H9 (cell line): ENCODE data around the gene ZKSCAN2. TPM values are rescaled to one million over a fixed set of nuclear protein-coding genes. Genes with fewer than 3 reads are reported as not detected.

ENCODE experiments used
- DNase-seq: peaks from one replicate; pipeline ENCODE4 v3.0.0-alpha.2; 2017
- H2AFZ ChIP-seq: one replicate; pipeline ENCODE4 v1.6.1; 2013; ENCODE audit warnings: mild to moderate bottlenecking, low read length, control low read depth, moderate library complexity
- H2AK5ac ChIP-seq: 2 replicates; pipeline ENCODE4 v1.6.1; 2013; ENCODE audit warnings: low read length, control low read depth, mixed read lengths; ENCODE audit not compliant: insufficient read length
- H2BK120ac ChIP-seq: one replicate; pipeline ENCODE4 v1.6.1; 2013; ENCODE audit warnings: low read depth, mild to moderate bottlenecking, low read length, control low read depth, inconsistent platforms; ENCODE audit not compliant: poor library complexity, severe bottlenecking
- H2BK12ac ChIP-seq: 2 replicates; pipeline ENCODE4 v1.6.1; 2013; ENCODE audit warnings: low read length, control low read depth, mixed read lengths, low read depth; ENCODE audit not compliant: insufficient read length
- H2BK15ac ChIP-seq: 2 replicates; pipeline ENCODE4 v1.6.1; 2013; ENCODE audit warnings: low read depth, low read length, control low read depth
- H2BK20ac ChIP-seq: one replicate; pipeline ENCODE4 v1.6.1; 2013; ENCODE audit warnings: low read depth, mild to moderate bottlenecking, low read length, control low read depth, inconsistent platforms; ENCODE audit not compliant: poor library complexity, severe bottlenecking
- H2BK5ac ChIP-seq: 2 replicates; pipeline ENCODE4 v1.6.1; 2013; ENCODE audit warnings: low read length, control low read depth, mixed read lengths; ENCODE audit not compliant: insufficient read length
- H3K14ac ChIP-seq: 2 replicates; pipeline ENCODE4 v1.6.1; 2013; ENCODE audit warnings: low read length, control low read depth; ENCODE audit not compliant: insufficient read depth
- H3K18ac ChIP-seq: 2 replicates; pipeline ENCODE4 v1.6.1; 2013; ENCODE audit warnings: low read depth, mild to moderate bottlenecking, mixed read lengths, low read length, control low read depth; ENCODE audit not compliant: insufficient read length
- H3K23ac ChIP-seq: 2 replicates; pipeline ENCODE4 v1.6.1; 2013; ENCODE audit warnings: low read length, control low read depth, mixed read lengths, low read depth; ENCODE audit not compliant: insufficient read length
- H3K23me2 ChIP-seq: 2 replicates; pipeline ENCODE4 v1.6.1; 2013; ENCODE audit warnings: low read depth, mild to moderate bottlenecking, mixed read lengths, low read length, control low read depth; ENCODE audit not compliant: insufficient read length, poor library complexity, severe bottlenecking
- H3K27ac ChIP-seq: 2 replicates; pipeline ENCODE4 v1.5.1; 2013; ENCODE audit warnings: low read length, control low read depth, mixed read lengths, low read depth; ENCODE audit not compliant: insufficient read length
- H3K27me3 ChIP-seq: 2 replicates; pipeline ENCODE4 v1.6.1; 2013; ENCODE audit warnings: low read length, control low read depth, inconsistent platforms; ENCODE audit not compliant: insufficient read depth
- H3K4ac ChIP-seq: 2 replicates; pipeline ENCODE4 v1.6.1; 2013; ENCODE audit warnings: low read depth, mild to moderate bottlenecking, control low read depth, inconsistent platforms, low read length, moderate library complexity
- H3K4me1 ChIP-seq: 2 replicates; pipeline ENCODE4 v1.6.1; 2013; ENCODE audit warnings: low read length, control low read depth, inconsistent platforms; ENCODE audit not compliant: insufficient read depth
- H3K4me2 ChIP-seq: 2 replicates; pipeline ENCODE4 v1.6.1; 2013; ENCODE audit warnings: low read length, control low read depth, mixed read lengths; ENCODE audit not compliant: insufficient read length, insufficient read depth
- H3K56ac ChIP-seq: 2 replicates; pipeline ENCODE4 v1.6.1; 2013; ENCODE audit warnings: low read depth, mild to moderate bottlenecking, mixed read lengths, low read length, control low read depth; ENCODE audit not compliant: insufficient read length
- H3K79me1 ChIP-seq: 2 replicates; pipeline ENCODE4 v1.6.1; 2013; ENCODE audit warnings: low read depth, mild to moderate bottlenecking, moderate library complexity, low read length, control low read depth, inconsistent platforms; ENCODE audit not compliant: insufficient read depth, poor library complexity, severe bottlenecking
- H3K79me2 ChIP-seq: 2 replicates; pipeline ENCODE4 v1.6.1; 2013; ENCODE audit warnings: low read length, control low read depth, inconsistent platforms; ENCODE audit not compliant: insufficient read depth
- H3K9ac ChIP-seq: 2 replicates; pipeline ENCODE4 v1.6.1; 2013; ENCODE audit warnings: low read length, control low read depth, mixed read lengths; ENCODE audit not compliant: insufficient read length; ENCODE audit errors: extremely low read depth
- H3K9me3 ChIP-seq: one replicate; pipeline ENCODE4 v1.6.1; 2013; ENCODE audit warnings: low read depth, low read length, inconsistent platforms; ENCODE audit not compliant: control insufficient read depth
- H3T11ph ChIP-seq: one replicate; pipeline ENCODE4 v1.6.1; 2013; ENCODE audit warnings: mild to moderate bottlenecking, low read length, control low read depth, inconsistent platforms
- H4K20me1 ChIP-seq: one replicate; pipeline ENCODE4 v1.6.1; 2013; ENCODE audit not compliant: control insufficient read depth, insufficient read length, insufficient read depth
- H4K5ac ChIP-seq: 2 replicates; pipeline ENCODE4 v1.6.1; 2013; ENCODE audit warnings: low read depth, mild to moderate bottlenecking, mixed read lengths, low read length, control low read depth; ENCODE audit not compliant: insufficient read length
- H4K8ac ChIP-seq: replicated peaks from 2 replicates; pipeline ENCODE4 v1.6.1; 2013; ENCODE audit warnings: low read length, control low read depth, mixed read lengths, low read depth; ENCODE audit not compliant: insufficient read length
- H4K91ac ChIP-seq: 2 replicates; pipeline ENCODE4 v1.6.1; 2013; ENCODE audit warnings: low read depth, mild to moderate bottlenecking, moderate library complexity, mixed read lengths, low read length, control low read depth; ENCODE audit not compliant: insufficient read length
- H3K27ac Mint-ChIP-seq, 3 experiments: 2 replicates in 2 of 3; 3 replicates in 1 of 3; pipeline ENCODE4 v1.8.0; 2020 to 2021; ENCODE audit warnings: mixed read lengths in 3 of 3, mild to moderate bottlenecking in 1 of 3, moderate library complexity in 1 of 3
- H3K27me3 Mint-ChIP-seq: 2 replicates; pipeline ENCODE4 v1.8.0; 2021; ENCODE audit warnings: low read depth, mild to moderate bottlenecking, moderate library complexity, mixed read lengths
- H3K36me3 Mint-ChIP-seq, 3 experiments: 2 replicates in 2 of 3; 3 replicates in 1 of 3; pipeline ENCODE4 v1.8.0; 2020 to 2021; ENCODE audit warnings: low read depth in 3 of 3, mixed read lengths in 3 of 3; ENCODE audit not compliant: insufficient read depth in 1 of 3
- H3K4me1 Mint-ChIP-seq, 2 experiments: 2 replicates each; pipeline ENCODE4 v1.8.0; 2020; ENCODE audit warnings: mixed read lengths in 2 of 2
- H3K4me3 Mint-ChIP-seq, 2 experiments: 2 replicates in 1 of 2; 3 replicates in 1 of 2; pipeline ENCODE4 v1.8.0; 2020 to 2021; ENCODE audit warnings: mild to moderate bottlenecking in 2 of 2, mixed read lengths in 2 of 2, moderate library complexity in 1 of 2
- H3K9me3 Mint-ChIP-seq, 2 experiments: 2 replicates in 1 of 2; 3 replicates in 1 of 2; pipeline ENCODE4 v1.8.0; 2020; ENCODE audit warnings: mild to moderate bottlenecking in 2 of 2, mixed read lengths in 2 of 2, moderate library complexity in 1 of 2
- WGBS: extraction: QIAGEN DNeasy Blood & Tissue Kit; methylation state at CpG from one replicate; pipeline ENCODE4 v1.1.7; 2013; ENCODE audit warnings: missing lambda C conversion rate, low lambda C conversion rate, mixed read lengths; ENCODE audit not compliant: insufficient read length; ENCODE audit errors: extremely low coverage; 5-methylcytosine and 5-hydroxymethylcytosine counted together
- total RNA-seq: library from RNA; stranded (reverse); gene quantifications from 2 replicates; pipeline ENCODE4 v1.2.1, GENCODE V29; 2021
- TF ChIP-seq, protein P1 (sequence below): fragments of 200-600 bp; sonication (generic); conservative IDR thresholded peaks from 3 replicates; pipeline ENCODE4 v1.8.0; 2021; ENCODE audit warnings: antibody characterized with exemption, mild to moderate bottlenecking

ZKSCAN2 gene
- total RNA-seq, 1 experiment from 2014 or later, result 16.5 TPM

DNA sequence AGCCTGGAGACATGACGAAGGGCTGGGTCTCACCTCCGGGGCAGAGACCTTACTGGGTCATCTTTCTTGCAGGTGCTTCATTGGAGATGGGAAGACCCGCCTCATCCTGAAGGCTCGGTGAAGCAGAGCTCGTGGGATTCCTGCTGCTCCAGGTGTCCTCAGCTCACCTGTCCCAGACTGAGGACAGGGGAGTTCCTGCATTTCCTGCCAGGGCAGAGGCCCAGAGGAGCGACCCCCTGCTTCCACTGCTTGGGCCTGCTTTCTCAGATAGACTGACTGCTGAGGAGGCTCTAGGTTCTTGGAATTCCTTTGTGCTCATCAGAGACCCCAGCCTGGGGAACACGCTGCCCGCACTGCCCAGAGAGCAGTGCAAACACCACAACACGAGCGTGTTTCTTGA lies 29.3 kb downstream of the ZKSCAN2 start:
- no peak overlapping the region for H4K91ac ChIP-seq
- peak; percentile 66 for DNase-seq
- H3K56ac ChIP-seq, result no peak overlapping the region
- no peak overlapping the region for H2BK120ac ChIP-seq
- no peak overlapping the region for H3K23ac ChIP-seq
- peaks cover 3% of the 10 kb centered on the region; the same call in 1 of the 2 replicates for H3K4me1 ChIP-seq
- no peak overlapping the region for H3K27ac ChIP-seq
- H3K4me2 ChIP-seq, result no peak overlapping the region
- H3K23me2 ChIP-seq, result no peaks in the 10 kb centered on the region
- H3K4me1 Mint-ChIP-seq, result peaks cover 2 to 3% of the 10 kb centered on the region in 2 experiments; a peak in 3 of 4 replicates
- no peak overlapping the region for H2AFZ ChIP-seq
- no peak overlapping the region for H2BK15ac ChIP-seq
- no peak overlapping the region for H2BK12ac ChIP-seq
- H3K27me3 Mint-ChIP-seq, result no peaks in the 10 kb centered on the region; the same call in none of the 2 replicates
- no peaks in the 10 kb centered on the region for H3K79me2 ChIP-seq
- H3K9me3 ChIP-seq, result no peaks in the 10 kb centered on the region
- H3K36me3 Mint-ChIP-seq, result no peaks in the 10 kb centered on the region
- H3K9me3 Mint-ChIP-seq, result no peaks in the 10 kb centered on the region; a peak in 1 of 5 replicates
- no peak overlapping the region for H2AK5ac ChIP-seq
- no peak overlapping the region for H3K4ac ChIP-seq
- TF ChIP-seq, protein P1, sequence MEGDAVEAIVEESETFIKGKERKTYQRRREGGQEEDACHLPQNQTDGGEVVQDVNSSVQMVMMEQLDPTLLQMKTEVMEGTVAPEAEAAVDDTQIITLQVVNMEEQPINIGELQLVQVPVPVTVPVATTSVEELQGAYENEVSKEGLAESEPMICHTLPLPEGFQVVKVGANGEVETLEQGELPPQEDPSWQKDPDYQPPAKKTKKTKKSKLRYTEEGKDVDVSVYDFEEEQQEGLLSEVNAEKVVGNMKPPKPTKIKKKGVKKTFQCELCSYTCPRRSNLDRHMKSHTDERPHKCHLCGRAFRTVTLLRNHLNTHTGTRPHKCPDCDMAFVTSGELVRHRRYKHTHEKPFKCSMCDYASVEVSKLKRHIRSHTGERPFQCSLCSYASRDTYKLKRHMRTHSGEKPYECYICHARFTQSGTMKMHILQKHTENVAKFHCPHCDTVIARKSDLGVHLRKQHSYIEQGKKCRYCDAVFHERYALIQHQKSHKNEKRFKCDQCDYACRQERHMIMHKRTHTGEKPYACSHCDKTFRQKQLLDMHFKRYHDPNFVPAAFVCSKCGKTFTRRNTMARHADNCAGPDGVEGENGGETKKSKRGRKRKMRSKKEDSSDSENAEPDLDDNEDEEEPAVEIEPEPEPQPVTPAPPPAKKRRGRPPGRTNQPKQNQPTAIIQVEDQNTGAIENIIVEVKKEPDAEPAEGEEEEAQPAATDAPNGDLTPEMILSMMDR, result no peak
- no peak overlapping the region for H3K4me3 Mint-ChIP-seq
- no peaks in the 10 kb centered on the region for H3K27me3 ChIP-seq
- no peak overlapping the region for H3K9ac ChIP-seq
- 0 out of 2 replicates have a peak overlapping the region, but pooled peaks have one; percentile 11 for H3K14ac ChIP-seq
- H3T11ph ChIP-seq, result no peak overlapping the region
- no peak overlapping the region for H3K18ac ChIP-seq
- H4K20me1 ChIP-seq, result no peaks in the 10 kb centered on the region
- H3K27ac Mint-ChIP-seq, result peak overlapping the region in 2 of 3 experiments; percentile 52 to 70; a peak in 1 of 7 replicates
- no peak overlapping the region for H2BK5ac ChIP-seq
- no peaks in the 10 kb centered on the region for H3K79me1 ChIP-seq
- no peak overlapping the region for H2BK20ac ChIP-seq
- WGBS, result no CpG with 5 or more reads among the region's 10 CpGs
- no peak overlapping the region for H4K5ac ChIP-seq
- H4K8ac ChIP-seq, result no peak overlapping the region
